GM12878 (cell line): ENCODE results near the gene BHLHE23. TPM values are rescaled to one million over a fixed set of nuclear protein-coding genes. Genes with fewer than 3 reads are reported as not detected.

Experiments
- ATAC-seq: fragments of 200-7000 bp; cut with Tn5 transposase; 3 replicates; pipeline ENCODE4 v1.9.1; 2020; ENCODE audit warnings: mild to moderate bottlenecking, moderate library complexity
- BruUV-seq: library from RNA; stranded (reverse); fragments of 400-500 nt; replicated peaks from 2 replicates; lab custom pipeline; 2021; lab: Mats Ljungman, UMichigan
- CTCF ChIA-PET: fragments of 300-600 bp; sonication (Branson Sonifier 250); formaldehyde crosslinking; extraction: SDS; loops from one replicate; lab custom pipeline; 2021; ENCODE audit warnings: inconsistent platforms; lab: Yijun Ruan, JAX
- POLR2A ChIA-PET: fragments of 350-600 bp; formaldehyde crosslinking; extraction: SDS; loops from one replicate; lab custom pipeline; 2021; ENCODE audit warnings: inconsistent platforms; lab: Charles Lee
- RAD21 ChIA-PET: fragments of 300-600 bp; sonication (Branson Sonifier 250); formaldehyde crosslinking; loops from one replicate; lab custom pipeline; 2023; ENCODE audit warnings: antibody characterized with exemption; ENCODE audit not compliant: unreplicated experiment; lab: Charles Lee
- SMC1A ChIA-PET: fragments of 300-600 bp; sonication (Branson Sonifier 250); formaldehyde crosslinking; loops from one replicate; lab custom pipeline; 2023; ENCODE audit not compliant: unreplicated experiment, uncharacterized antibody; lab: Charles Lee
- DNase-seq: peaks from one replicate; pipeline ENCODE4 v3.0.0-alpha.2; 2011; ENCODE audit warnings: low read depth, low spot score
- FAIRE-seq: peaks from 3 replicates; lab custom pipeline; 2011; peaks lifted over from hg19 to GRCh38; lab: Jason Lieb, UNC
- H2AFZ ChIP-seq: 2 replicates; pipeline ENCODE4 v1.6.0; 2011; ENCODE audit warnings: low read depth, low read length, control low read depth; ENCODE audit not compliant: control insufficient read depth
- H3K27ac ChIP-seq: 2 replicates; pipeline ENCODE4 v1.5.1; 2011; ENCODE audit warnings: control low read depth; ENCODE audit not compliant: control insufficient read depth, insufficient read depth
- H3K27me3 ChIP-seq, 2 experiments: replicated peaks in 1 of 2; 2 replicates each; pipeline versions ENCODE4 v1.6.0 to v1.6.1; 2011; ENCODE audit warnings: low read length in 1 of 2; ENCODE audit not compliant: control insufficient read depth in 2 of 2, insufficient read depth in 2 of 2
- H3K36me3 ChIP-seq, 2 experiments: 2 replicates each; pipeline ENCODE4 v1.5.1; 2011; ENCODE audit warnings: low read length in 1 of 2; ENCODE audit not compliant: control insufficient read depth in 2 of 2, insufficient read depth in 2 of 2
- H3K4me1 ChIP-seq: 2 replicates; pipeline ENCODE4 v1.6.1; 2011; ENCODE audit warnings: mild to moderate bottlenecking, low read length, moderate library complexity, mixed read lengths; ENCODE audit not compliant: control insufficient read depth, insufficient read depth
- H3K4me2 ChIP-seq: 2 replicates; pipeline ENCODE4 v1.6.0; 2011; ENCODE audit warnings: control low read depth; ENCODE audit not compliant: control insufficient read depth, insufficient read depth
- H3K4me3 ChIP-seq: fragments of 200-600 bp; sonication (generic); 2 replicates; pipeline ENCODE4 v1.5.1; 2016
- H3K79me2 ChIP-seq: 2 replicates; pipeline ENCODE4 v1.6.0; 2011; ENCODE audit warnings: low read length; ENCODE audit not compliant: control insufficient read depth, insufficient read depth
- H3K9ac ChIP-seq: 2 replicates; pipeline ENCODE4 v1.8.0; 2011; ENCODE audit warnings: low read length, control low read depth, mixed read lengths; ENCODE audit not compliant: control insufficient read depth, insufficient read depth
- H3K9me3 ChIP-seq: replicated peaks from 3 replicates; pipeline ENCODE4 v1.5.1; 2011; ENCODE audit warnings: mild to moderate bottlenecking, low read length; ENCODE audit not compliant: control insufficient read depth, insufficient read depth
- H4K20me1 ChIP-seq: 2 replicates; pipeline ENCODE4 v1.6.0; 2011; ENCODE audit not compliant: control insufficient read depth, insufficient read depth
- BHLHE40 ChIP-seq, 2 experiments: fragments of 450-650 bp in 1 of 2; IDR thresholded peaks; 2 replicates each; pipeline ENCODE4 v1.6.1; 2011 to 2017; ENCODE audit warnings: low read depth in 2 of 2, borderline replicate concordance in 1 of 2, improper control_type of control experiment in 1 of 2, low read length in 1 of 2, mild to moderate bottlenecking in 1 of 2
- CBX3 ChIP-seq: fragments of 200-600 bp; sonication (generic); IDR thresholded peaks from 2 replicates; pipeline ENCODE4 v1.6.1; 2016; ENCODE audit warnings: low read depth, borderline replicate concordance
- EED ChIP-seq: sonication (generic); IDR thresholded peaks from 2 replicates; pipeline ENCODE4 v1.6.1; 2016; ENCODE audit warnings: antibody characterized with exemption, low read depth
- RCOR1 ChIP-seq: conservative IDR thresholded peaks from 2 replicates; pipeline ENCODE4 v1.6.1; 2012; ENCODE audit warnings: low read depth, low read length, improper control_type of control experiment
- RUNX3 ChIP-seq: IDR thresholded peaks from 2 replicates; pipeline ENCODE4 v1.6.1; 2012; ENCODE audit warnings: low read length, inconsistent platforms
- SMARCA5 ChIP-seq: fragments of 450-650 bp; IDR thresholded peaks from 2 replicates; pipeline ENCODE4 v1.6.1; 2017; ENCODE audit warnings: mild to moderate bottlenecking
- TCF7 ChIP-seq: IDR thresholded peaks from 2 replicates; pipeline ENCODE4 v1.6.1; 2014; ENCODE audit warnings: antibody characterized with exemption, borderline replicate concordance
- ZNF274 ChIP-seq: IDR thresholded peaks from one replicate; pipeline ENCODE4 v1.8.0; 2011; ENCODE audit not compliant: insufficient read length, insufficient read depth
- WGBS: methylation state at CpG from one replicate; pipeline ENCODE4 v1.1.6; 2016; ENCODE audit warnings: low lambda C conversion rate; ENCODE audit not compliant: insufficient replicate concordance, insufficient coverage; ENCODE audit errors: missing lambda C conversion rate; 5-methylcytosine and 5-hydroxymethylcytosine counted together
- in situ Hi-C: fragments of 300-500 bp; cut with MboI; formaldehyde crosslinking; loops from 9 replicates; pipeline ENCODE4 v1.14.3; 2018; ENCODE audit warnings: mixed read lengths
- intact Hi-C: fragments of 100-400 bp; cut with micrococcal nuclease; formaldehyde crosslinking; loops from one replicate; pipeline ENCODE4 v1.14.2; 2022; ENCODE audit not compliant: unreplicated experiment
- polyA plus RNA-seq, 11 experiments: library from polyadenylated mRNA; depleted of rRNA in 4 of 11; unstranded in 6 of 11; stranded (reverse) in 5 of 11; fragments of >200 nt; fragmentation: Nextera tagmentation in 4 of 11; fragmentation: Illumina TruSeq in 1 of 11; extraction: Ambion mirVana in 4 of 11; extraction: Trizol in 1 of 11; gene quantifications; 1 replicate in 1 of 11; 2 replicates in 10 of 11; pipeline versions ENCODE4 v1.2.1 to v1.2.3, GENCODE V29; 2011 to 2016; ENCODE audit warnings: inconsistent platforms in 2 of 11, missing spikeins in 2 of 11, low read depth in 1 of 11
- total RNA-seq, 4 experiments: library from RNA; depleted of rRNA in 3 of 4; stranded (reverse); fragments of >200 nt in 3 of 4; fragmentation: Illumina TruSeq in 1 of 4; extraction: Trizol in 1 of 4; gene quantifications; 2 replicates each; pipeline versions ENCODE4 v1.2.1 to v1.2.3, GENCODE V29; 2013 to 2021
- TF ChIP-seq, protein P1 (sequence below): IDR thresholded peaks from 2 replicates; pipeline ENCODE4 v1.6.1; 2012; ENCODE audit warnings: low read length, inconsistent platforms

Gene BHLHE23
- total and polyA plus RNA-seq, 10 of the 15 experiments (the other 5 are each of a cell fraction or from before 2014, with no cell fraction given) = 0.28 to 0.33 TPM; not detected in 8

DNA sequence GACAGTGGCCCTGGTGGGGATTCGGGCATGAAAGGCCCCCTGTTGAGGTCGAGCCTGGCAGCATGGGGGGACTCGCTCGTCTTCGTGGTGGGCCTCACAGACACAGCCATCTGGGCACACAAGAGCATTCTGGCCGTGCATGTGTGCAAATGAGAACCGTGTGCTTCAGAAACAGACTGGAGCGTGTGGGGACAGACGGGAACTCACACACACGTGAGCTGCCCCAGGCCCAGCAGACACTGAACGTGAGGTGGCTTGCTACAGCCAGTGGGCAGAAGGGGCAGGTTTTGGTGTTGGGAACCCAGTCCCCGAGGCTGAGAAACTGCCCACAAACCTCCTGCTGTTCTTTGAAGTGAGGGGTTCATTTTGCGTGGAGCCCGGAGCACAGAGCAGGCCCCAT is 38.6 kb upstream of the BHLHE23 start:
- H3K36me3 ChIP-seq = no peaks in the 10 kb centered on the region
- H3K4me3 ChIP-seq = no peak overlapping the region
- ChIA-PET RAD21 (no interaction called here), POLR2A (no interaction called here), SMC1A (interaction anchor here (1.4 kb wide), 1 partner anchor 9 kb away, joined by 4 read pairs; no protein-coding TSS in a partner anchor), CTCF (interaction anchor here (1.8 kb wide), 1 partner anchor 9 kb away, joined by 5 read pairs; no protein-coding TSS in a partner anchor)
- peak; percentile 7; the same call in 2 of the 3 replicates for ATAC-seq
- in situ Hi-C loops (no loop called here), intact Hi-C loops (no loop called here)
- TF ChIP-seq ZNF274 (no peak), BHLHE40 (IDR thresholded peaks at IDR 0.05; ENCODE audit: borderline replicate concordance in 1 of 2, low read depth in 2 of 2, low read length in 1 of 2) (peak in 1 of 2 experiments; percentile 57; a peak in 2 of 4 replicates)
- H3K9ac ChIP-seq = no peak overlapping the region
- no peak for FAIRE-seq
- H4K20me1 ChIP-seq = no peaks in the 10 kb centered on the region
- H3K4me2 ChIP-seq = no peak overlapping the region
- 63% methylated on average over 14 of the region's 14 CpGs for WGBS
- no peak overlapping the region for H2AFZ ChIP-seq
- DNase-seq = no peak
- peaks cover 6% of the 10 kb centered on the region for H3K4me1 ChIP-seq
- H3K9me3 ChIP-seq = peaks cover 3% of the 10 kb centered on the region; the same call in 1 of the 3 replicates
- H3K79me2 ChIP-seq = no peaks in the 10 kb centered on the region
- H3K27me3 ChIP-seq = no peaks in the 10 kb centered on the region
- no peak overlapping the region for H3K27ac ChIP-seq
- BruUV-seq = no TSS peak

- Histone ChIP-seq H3K4me3 (no peak overlapping the region), H3K79me2 (no peaks in the 10 kb centered on the region), H3K9ac (no peak overlapping the region), H2AFZ (no peak overlapping the region), H3K27ac (no peak overlapping the region), H3K9me3 (peaks cover 3% of the 10 kb centered on the region; the same call in 1 of the 3 replicates), H3K36me3 (no peaks in the 10 kb centered on the region), H3K27me3 (no peaks in the 10 kb centered on the region)
- ChIA-PET POLR2A (interaction anchor here (0.7 kb wide), 1 partner anchor 71 kb away, joined by 3 read pairs; no protein-coding TSS in a partner anchor), SMC1A (interaction anchor here (1.2 kb wide), 1 partner anchor 34 kb away, joined by 3 read pairs; no protein-coding TSS in a partner anchor)
- in situ Hi-C loops = no loop called here
- WGBS = 77% methylated on average over 16 of the region's 16 CpGs
- DNase-seq (no peak), FAIRE-seq (no peak)
- no TSS peak for BruUV-seq
- no peak for TF ChIP-seq RCOR1
- TF ChIP-seq RUNX3 = no peak
- TF ChIP-seq SMARCA5 = no peak
- TF ChIP-seq EED = no peak
- TF ChIP-seq, protein P1, sequence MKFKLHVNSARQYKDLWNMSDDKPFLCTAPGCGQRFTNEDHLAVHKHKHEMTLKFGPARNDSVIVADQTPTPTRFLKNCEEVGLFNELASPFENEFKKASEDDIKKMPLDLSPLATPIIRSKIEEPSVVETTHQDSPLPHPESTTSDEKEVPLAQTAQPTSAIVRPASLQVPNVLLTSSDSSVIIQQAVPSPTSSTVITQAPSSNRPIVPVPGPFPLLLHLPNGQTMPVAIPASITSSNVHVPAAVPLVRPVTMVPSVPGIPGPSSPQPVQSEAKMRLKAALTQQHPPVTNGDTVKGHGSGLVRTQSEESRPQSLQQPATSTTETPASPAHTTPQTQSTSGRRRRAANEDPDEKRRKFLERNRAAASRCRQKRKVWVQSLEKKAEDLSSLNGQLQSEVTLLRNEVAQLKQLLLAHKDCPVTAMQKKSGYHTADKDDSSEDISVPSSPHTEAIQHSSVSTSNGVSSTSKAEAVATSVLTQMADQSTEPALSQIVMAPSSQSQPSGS = no peak
- TF ChIP-seq CBX3 = no peak
- TF ChIP-seq TCF7 = no peak
- TF ChIP-seq, all 136 proteins: peak for 0
- intact Hi-C loops = no loop called here
- ChIA-PET CTCF (interaction anchor here (1.3 kb wide), 1 partner anchor 31 kb away, joined by 3 read pairs; no protein-coding TSS in a partner anchor), RAD21 (no interaction called here)
- Histone ChIP-seq H3K4me1 (peaks cover 6% of the 10 kb centered on the region), H4K20me1 (no peaks in the 10 kb centered on the region), H3K4me2 (no peak overlapping the region)
- no peak for ATAC-seq
Observed at GRCh38 chr20:63044605-63045004, 37.8 kb upstream of the BHLHE23 start.
